GM21786 (cell line): Measurements from ENCODE around the gene CYTH1.
"Not testable (repeated sequence)": the region's sequence is repeated elsewhere in the genome, so short reads cannot be mapped to it uniquely, and the experiment has no call there.

ENCODE experiments used
- ATAC-seq: cut with Tn5 transposase; IDR thresholded peaks from one replicate; pipeline ENCODE4 v1.9.1; 2021; ENCODE audit not compliant: unreplicated experiment

CYTH1 gene

GRCh38 chr17:78789663-78790181 is 7.6 kb upstream of the CYTH1 start:
- ATAC-seq: no peak

- ATAC-seq: no peak
These were observed 7.1 kb upstream of the CYTH1 start for GRCh38 chr17:78789149-78789662.

GRCh38 chr17:78788451-78788850 is 6.4 kb upstream of the CYTH1 start:
- ATAC-seq: no peak

- no peak for ATAC-seq
These were observed 5.4 kb upstream of the CYTH1 start for GRCh38 chr17:78787444-78787843.

- no peak for ATAC-seq
These were observed 3.6 kb upstream of the CYTH1 start for GRCh38 chr17:78785663-78786057.

- ATAC-seq: no peak
These were observed 3.1 kb upstream of the CYTH1 start for GRCh38 chr17:78785011-78785662.

- no peak for ATAC-seq
These were observed 2.3 kb upstream of the CYTH1 start for GRCh38 chr17:78784352-78784751.

GRCh38 chr17:78783711-78784324 is 1.7 kb upstream of the CYTH1 start:
- no peak for ATAC-seq

GRCh38 chr17:78781104-78781892 is 775 bp downstream of the CYTH1 start:
- ATAC-seq: no peak

- ATAC-seq: no peak
These were observed 1.7 kb downstream of the CYTH1 start for GRCh38 chr17:78780335-78780734.

GRCh38 chr17:78779850-78780249 is 2.2 kb downstream of the CYTH1 start:
- no peak for ATAC-seq

- ATAC-seq: not testable (repeated sequence)
These were observed 2.8 kb downstream of the CYTH1 start for GRCh38 chr17:78779286-78779651.

- no peak for ATAC-seq
These were observed 4.2 kb downstream of the CYTH1 start for GRCh38 chr17:78777881-78778280.

- peak; percentile 41 for ATAC-seq
These were observed 7.0 kb downstream of the CYTH1 start for GRCh38 chr17:78774956-78775571.

- ATAC-seq: no peak
These were observed 7.6 kb downstream of the CYTH1 start for GRCh38 chr17:78774453-78774852.

GRCh38 chr17:78771758-78772382 is 10.2 kb downstream of the CYTH1 start:
- no peak for ATAC-seq

GRCh38 chr17:78769196-78769773 is 12.8 kb downstream of the CYTH1 start:
- no peak for ATAC-seq

GRCh38 chr17:78767806-78768205 is 14.3 kb downstream of the CYTH1 start:
- ATAC-seq: no peak

GRCh38 chr17:78766743-78767294 is 15.3 kb downstream of the CYTH1 start:
- no peak for ATAC-seq

- ATAC-seq: no peak
These were observed 15.8 kb downstream of the CYTH1 start for GRCh38 chr17:78766225-78766624.
